Measurements from ENCODE around the gene RBM43. TPM values are rescaled to one million over a fixed set of nuclear protein-coding genes. Genes with fewer than 3 reads are reported as not detected.

RBM43 gene
- total and polyA plus RNA-seq, 9 of the 15 experiments (the other 6 are each of a cell fraction or from before 2014, with no cell fraction given) = 1.3 to 6.9 (median 3.8) TPM

- TF ChIP-seq, protein P1, sequence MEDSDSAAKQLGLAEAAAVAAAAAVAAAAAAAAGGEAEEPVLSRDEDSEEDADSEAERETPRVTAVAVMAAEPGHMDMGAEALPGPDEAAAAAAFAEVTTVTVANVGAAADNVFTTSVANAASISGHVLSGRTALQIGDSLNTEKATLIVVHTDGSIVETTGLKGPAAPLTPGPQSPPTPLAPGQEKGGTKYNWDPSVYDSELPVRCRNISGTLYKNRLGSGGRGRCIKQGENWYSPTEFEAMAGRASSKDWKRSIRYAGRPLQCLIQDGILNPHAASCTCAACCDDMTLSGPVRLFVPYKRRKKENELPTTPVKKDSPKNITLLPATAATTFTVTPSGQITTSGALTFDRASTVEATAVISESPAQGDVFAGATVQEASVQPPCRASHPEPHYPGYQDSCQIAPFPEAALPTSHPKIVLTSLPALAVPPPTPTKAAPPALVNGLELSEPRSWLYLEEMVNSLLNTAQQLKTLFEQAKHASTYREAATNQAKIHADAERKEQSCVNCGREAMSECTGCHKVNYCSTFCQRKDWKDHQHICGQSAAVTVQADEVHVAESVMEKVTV (CRISPR knock-in tag; IDR thresholded peaks at IDR 0.05) = peak; percentile 9; the same call in 1 of the 2 replicates
- TF ChIP-seq, protein P2, sequence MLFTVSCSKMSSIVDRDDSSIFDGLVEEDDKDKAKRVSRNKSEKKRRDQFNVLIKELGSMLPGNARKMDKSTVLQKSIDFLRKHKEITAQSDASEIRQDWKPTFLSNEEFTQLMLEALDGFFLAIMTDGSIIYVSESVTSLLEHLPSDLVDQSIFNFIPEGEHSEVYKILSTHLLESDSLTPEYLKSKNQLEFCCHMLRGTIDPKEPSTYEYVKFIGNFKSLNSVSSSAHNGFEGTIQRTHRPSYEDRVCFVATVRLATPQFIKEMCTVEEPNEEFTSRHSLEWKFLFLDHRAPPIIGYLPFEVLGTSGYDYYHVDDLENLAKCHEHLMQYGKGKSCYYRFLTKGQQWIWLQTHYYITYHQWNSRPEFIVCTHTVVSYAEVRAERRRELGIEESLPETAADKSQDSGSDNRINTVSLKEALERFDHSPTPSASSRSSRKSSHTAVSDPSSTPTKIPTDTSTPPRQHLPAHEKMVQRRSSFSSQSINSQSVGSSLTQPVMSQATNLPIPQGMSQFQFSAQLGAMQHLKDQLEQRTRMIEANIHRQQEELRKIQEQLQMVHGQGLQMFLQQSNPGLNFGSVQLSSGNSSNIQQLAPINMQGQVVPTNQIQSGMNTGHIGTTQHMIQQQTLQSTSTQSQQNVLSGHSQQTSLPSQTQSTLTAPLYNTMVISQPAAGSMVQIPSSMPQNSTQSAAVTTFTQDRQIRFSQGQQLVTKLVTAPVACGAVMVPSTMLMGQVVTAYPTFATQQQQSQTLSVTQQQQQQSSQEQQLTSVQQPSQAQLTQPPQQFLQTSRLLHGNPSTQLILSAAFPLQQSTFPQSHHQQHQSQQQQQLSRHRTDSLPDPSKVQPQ (CRISPR knock-in tag; IDR thresholded peaks at IDR 0.05; ENCODE audit: borderline replicate concordance) = no peak
- TF ChIP-seq ZC3H4 (CRISPR knock-in tag; IDR thresholded peaks at IDR 0.05; ENCODE audit: borderline replicate concordance) (no peak), ZNF384 (IDR thresholded peaks at IDR 0.05; ENCODE audit: low read depth, low read length) (peak; percentile 76; the same call in 1 of the 2 replicates), SMARCA4 (IDR thresholded peaks at IDR 0.05) (no peak; the same call in 1 of the 2 replicates), CEBPG (CRISPR knock-in tag; IDR thresholded peaks at IDR 0.05) (no peak), CEBPG (tag; conservative IDR thresholded peaks at IDR 0.05 in 1 of 2, IDR thresholded peaks at IDR 0.05 in 1 of 2) (peak; percentile 27 to 62; a peak in 2 of 4 replicates), NFRKB (IDR thresholded peaks at IDR 0.05; ENCODE audit: low read depth) (peak; percentile 21; the same call in 1 of the 2 replicates), ZNF395 (CRISPR knock-in tag; IDR thresholded peaks at IDR 0.05) (no peak), MECOM (CRISPR knock-in tag; IDR thresholded peaks at IDR 0.05) (0 out of 2 replicates have a peak, but pooled peaks have one; percentile 19), GABPA (tag; conservative IDR thresholded peaks at IDR 0.05; ENCODE audit: low read depth) (0 out of 2 replicates have a peak, but pooled peaks have one; percentile 5), SRF (CRISPR knock-in tag; IDR thresholded peaks at IDR 0.05) (0 out of 4 replicates have a peak, but pooled peaks of 1 of the 2 experiments have one; percentile 8), SMARCE1 (IDR thresholded peaks at IDR 0.05) (no peak; the same call in 1 of the 2 replicates), ASH1L (IDR thresholded peaks at IDR 0.05; ENCODE audit: borderline replicate concordance, low read depth, partially characterized antibody) (peak; percentile 9)
- TF ChIP-seq, protein P3, sequence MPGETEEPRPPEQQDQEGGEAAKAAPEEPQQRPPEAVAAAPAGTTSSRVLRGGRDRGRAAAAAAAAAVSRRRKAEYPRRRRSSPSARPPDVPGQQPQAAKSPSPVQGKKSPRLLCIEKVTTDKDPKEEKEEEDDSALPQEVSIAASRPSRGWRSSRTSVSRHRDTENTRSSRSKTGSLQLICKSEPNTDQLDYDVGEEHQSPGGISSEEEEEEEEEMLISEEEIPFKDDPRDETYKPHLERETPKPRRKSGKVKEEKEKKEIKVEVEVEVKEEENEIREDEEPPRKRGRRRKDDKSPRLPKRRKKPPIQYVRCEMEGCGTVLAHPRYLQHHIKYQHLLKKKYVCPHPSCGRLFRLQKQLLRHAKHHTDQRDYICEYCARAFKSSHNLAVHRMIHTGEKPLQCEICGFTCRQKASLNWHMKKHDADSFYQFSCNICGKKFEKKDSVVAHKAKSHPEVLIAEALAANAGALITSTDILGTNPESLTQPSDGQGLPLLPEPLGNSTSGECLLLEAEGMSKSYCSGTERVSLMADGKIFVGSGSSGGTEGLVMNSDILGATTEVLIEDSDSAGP (CRISPR knock-in tag; IDR thresholded peaks at IDR 0.05) = no peak
Observed at GRCh38 chr2:151289972-151290866, 28.6 kb upstream of the RBM43 start (continued).

Data from K562 (cell line).